Stimulated activated naive CD4-positive, alpha-beta T cell treated with Interleukin-2 at 50 U/mL for 16 hours (primary cell): Measurements from ENCODE around the gene NSUN2.

ENCODE experiments used
- DNase-seq: peaks from one replicate; lab custom pipeline; 2025; lab: John Stamatoyannopoulos, UW

NSUN2 gene

GRCh38 chr5:6604341-6604740, 28.5 kb downstream of the NSUN2 start:
- DNase-seq, result no peak

DNA sequence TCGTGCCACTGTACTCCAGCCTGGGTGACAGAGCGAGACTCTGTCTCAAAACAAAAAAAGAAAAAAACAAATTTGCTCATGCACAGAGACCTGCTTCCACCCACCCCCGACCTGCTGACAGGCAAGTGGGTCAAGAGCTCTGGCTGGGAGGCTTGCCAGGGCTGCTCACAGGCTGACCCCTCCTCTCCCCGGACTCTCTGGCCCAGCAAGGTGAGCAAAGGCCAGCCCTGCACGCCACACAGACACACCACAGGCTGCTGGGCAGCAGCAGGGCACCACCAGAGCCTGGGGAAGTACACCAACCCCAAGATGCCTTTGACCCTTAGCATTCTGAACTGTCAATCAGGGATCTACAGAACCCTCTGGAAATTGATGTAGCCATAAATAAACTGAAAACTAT, 29.2 kb downstream of the NSUN2 start:
- no peak for DNase-seq

DNA sequence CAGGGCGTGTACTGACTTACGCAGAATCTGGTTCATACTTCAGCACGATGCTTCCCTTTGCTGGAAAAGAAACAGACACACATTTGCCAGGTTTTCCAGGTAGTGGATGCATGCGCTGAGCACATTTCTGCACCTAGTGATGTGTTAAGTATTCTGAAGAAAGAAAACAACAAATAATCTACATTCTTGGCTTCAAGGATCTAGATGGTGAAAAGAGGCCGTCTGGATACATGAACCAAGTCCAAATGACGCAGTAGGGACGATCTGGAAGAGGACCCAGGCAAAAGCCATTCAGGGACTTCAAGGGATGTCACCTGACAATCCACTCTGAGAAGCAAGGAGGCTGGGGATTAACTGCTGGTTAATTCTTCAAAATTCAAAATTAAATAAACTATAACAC, 30.4 kb downstream of the NSUN2 start:
- DNase-seq, result no peak

- DNase-seq, result no peak
Measured at GRCh38 chr5:6601816-6602215, 31.0 kb downstream of the NSUN2 start.

DNA sequence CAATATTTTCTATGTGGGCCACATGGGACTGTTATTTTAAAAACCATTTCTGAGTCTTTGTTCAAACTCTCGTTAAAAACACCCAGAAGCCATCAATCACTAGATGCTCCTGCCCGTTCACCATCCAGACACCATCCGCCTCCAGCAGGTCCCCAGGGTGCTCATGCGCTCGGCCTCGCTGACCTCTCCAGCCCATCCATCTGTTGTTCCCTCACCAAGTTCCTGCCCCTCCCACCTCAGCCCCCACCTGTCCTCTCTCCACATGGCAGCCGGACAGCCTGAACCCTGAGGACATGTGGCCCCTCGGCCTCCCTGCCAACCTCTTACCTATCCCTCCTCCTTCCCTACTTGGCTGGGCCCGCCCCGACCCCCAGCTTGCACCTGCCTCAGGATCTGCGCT, 31.6 kb downstream of the NSUN2 start:
- DNase-seq, result no peak

- no peak for DNase-seq
Measured at GRCh38 chr5:6599739-6600138, 33.1 kb downstream of the NSUN2 start.

GRCh38 chr5:6598351-6598900, 34.4 kb downstream of the NSUN2 start:
- no peak for DNase-seq

GRCh38 chr5:6597557-6597956, 35.3 kb downstream of the NSUN2 start:
- no peak for DNase-seq

DNA sequence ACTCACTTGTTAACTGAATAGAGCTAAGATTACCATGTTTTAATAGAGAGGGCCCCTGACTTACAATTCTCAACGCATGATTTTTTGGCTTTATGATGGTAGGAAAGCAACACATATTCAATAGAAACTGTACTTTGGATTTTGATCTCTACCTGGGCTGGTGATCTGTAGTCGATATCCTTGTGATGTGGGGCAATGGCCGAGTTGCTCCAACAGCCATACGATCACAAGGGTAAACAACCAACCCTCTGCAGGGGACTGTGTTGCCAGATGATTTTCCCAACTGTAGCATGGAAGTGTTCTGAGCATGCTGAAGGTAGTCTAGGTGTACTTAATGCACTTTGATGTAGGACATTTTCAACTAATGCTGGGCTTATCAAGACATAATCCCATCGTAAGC, 36.5 kb downstream of the NSUN2 start:
- DNase-seq, result no peak

DNA sequence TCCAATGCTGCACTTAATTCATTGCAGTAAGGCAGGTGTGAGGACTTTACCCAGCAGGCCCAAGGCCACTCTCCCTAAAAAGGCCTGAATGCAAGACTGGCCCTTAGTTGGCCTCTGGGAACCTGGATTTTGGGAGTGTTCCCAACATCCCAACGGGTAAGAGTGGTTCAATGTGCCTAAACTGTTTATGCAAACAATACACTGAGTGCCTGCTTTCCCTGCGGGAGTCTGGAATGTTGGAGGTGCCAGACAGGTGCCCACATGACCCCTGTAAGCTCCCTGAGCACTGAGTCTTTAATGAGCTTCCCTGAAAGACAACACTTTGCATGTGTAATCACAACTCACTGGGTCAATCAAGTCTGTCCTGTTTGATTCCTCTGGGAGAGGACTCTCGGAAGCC, 37.4 kb downstream of the NSUN2 start:
- no peak for DNase-seq

- no peak for DNase-seq
Measured at GRCh38 chr5:6594066-6594465, 38.8 kb downstream of the NSUN2 start.

DNA sequence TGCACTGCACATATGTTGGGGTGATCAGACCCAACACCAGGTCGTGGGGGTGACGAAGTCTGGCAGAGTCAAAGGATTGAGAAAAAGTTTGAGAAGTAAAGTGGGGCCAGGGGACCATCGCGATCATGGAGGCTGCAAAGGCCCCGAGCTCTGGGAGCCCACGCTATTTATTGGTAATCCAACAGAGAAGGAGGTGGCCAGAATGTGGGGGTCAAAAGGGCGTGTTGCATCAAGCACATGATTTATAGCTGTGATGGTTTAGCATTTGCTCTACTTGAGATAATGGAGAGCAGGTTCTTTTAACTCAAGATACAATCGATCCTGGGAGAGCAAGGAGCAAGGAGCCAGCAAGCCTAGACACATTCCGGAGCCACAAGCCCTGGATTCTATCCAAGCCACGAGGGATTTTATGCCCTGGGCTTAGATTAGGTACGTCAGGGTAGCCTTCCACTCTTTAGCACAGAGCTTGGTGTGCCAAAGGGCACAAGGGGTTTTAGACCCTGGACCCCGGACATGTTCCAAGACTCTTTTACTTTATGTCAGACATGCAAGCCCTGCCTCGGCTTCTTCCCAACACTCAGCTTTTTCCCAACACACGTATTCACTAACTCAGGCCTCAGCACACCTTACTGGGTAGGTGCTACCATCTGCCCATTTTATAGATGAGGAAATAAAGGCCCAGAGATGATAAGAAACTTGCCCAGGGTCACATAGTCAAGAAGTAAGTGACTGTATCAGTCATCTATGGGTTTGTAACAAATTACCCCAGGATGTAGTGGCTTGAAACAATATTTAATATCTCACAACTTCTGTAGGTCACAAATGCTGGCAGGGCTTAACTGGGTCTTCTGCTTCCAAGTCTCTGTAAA, 39.5 kb downstream of the NSUN2 start:
- no peak for DNase-seq

- no peak for DNase-seq
Measured at GRCh38 chr5:6592601-6593000, 40.2 kb downstream of the NSUN2 start.

- no peak for DNase-seq
Measured at GRCh38 chr5:6591671-6592288, 41.1 kb downstream of the NSUN2 start.

DNA sequence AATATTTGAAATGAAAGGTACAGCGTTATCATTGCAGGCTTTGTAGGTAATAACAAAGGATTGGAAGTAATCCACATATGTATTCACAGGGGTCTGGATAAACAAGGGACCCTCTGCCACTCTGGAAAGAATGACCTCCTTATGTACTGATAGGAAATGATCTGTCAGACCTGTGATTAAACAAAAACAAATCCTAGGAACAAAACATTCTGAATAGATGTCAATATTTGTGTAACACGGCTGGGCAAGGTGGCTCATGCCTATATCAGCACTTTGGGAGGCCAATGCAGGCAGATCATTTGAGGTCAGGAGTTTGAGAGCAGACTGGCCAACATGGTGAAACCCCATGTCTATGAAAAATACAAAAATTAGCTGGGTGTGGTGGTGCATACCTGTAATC, 42.3 kb downstream of the NSUN2 start:
- no peak for DNase-seq

DNA sequence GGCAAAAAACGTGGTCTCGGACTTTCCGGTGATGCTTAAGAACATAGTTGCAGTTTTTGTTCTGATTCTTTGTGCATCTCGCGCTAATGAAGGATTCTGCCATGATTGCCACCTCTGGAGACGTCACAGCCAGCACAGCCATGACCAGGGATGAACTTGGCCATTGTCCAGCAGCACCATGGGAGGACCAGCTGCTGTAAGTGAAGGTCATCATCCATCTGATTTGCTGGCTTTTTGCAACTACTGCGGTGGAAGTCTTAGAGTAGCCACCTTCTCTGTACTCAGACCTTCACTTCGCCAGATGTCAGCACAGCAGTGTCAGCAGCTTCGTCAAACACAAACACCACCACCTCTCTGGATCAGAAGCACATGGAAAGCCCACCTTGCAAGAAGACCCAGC, 45.7 kb downstream of the NSUN2 start:
- no peak for DNase-seq

DNA sequence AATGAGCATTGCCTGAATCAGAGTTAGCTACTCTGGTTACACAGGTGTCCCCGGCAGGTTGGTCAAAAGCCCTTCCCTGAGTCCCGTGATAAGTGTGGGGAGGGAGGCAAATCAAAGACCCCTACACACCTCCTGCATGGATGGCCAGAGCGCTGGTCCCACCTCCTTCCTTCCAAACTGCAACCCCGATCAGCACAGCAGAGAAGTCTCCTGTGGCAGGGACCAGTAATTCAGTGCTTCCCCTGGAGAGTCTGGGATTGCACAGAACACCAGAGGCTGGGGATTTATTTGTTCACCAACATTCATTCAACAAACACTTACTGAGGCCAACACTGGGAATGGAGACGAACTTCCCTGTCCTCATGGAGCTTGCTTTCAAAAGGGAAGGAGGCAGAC, 46.2 kb downstream of the NSUN2 start:
- no peak for DNase-seq

GRCh38 chr5:6585939-6586646, 46.8 kb downstream of the NSUN2 start:
- DNase-seq, result no peak

- DNase-seq, result no peak
Measured at GRCh38 chr5:6585168-6585567, 47.7 kb downstream of the NSUN2 start.

- no peak for DNase-seq
Measured at GRCh38 chr5:6584727-6585126, 48.1 kb downstream of the NSUN2 start.

DNA sequence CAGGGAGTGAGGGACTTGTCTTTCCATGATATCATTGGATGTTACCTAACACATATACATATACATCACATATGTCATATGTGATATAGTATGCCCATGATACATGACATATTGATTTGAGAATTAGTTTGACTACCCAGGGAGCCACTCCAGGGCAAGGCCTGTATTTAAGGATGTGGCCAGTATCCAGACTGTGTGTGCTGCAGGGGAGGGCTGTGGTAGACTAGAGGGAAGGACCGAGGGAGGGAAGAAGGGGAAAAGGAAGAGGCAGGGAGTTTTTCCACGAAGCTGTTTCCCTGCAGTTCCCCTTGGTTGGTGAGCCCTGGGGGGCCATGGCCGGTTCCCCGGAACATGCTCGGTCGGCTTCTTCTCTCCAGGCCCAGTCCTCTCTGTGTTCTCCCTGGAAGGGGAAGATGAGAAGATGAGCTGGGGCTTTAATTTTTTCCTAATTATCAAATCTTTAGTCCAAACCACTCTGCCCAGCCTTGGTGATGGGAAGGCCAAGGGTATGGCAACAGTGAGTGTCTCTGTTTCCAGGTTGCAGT, 48.7 kb downstream of the NSUN2 start:
- DNase-seq, result no peak

DNA sequence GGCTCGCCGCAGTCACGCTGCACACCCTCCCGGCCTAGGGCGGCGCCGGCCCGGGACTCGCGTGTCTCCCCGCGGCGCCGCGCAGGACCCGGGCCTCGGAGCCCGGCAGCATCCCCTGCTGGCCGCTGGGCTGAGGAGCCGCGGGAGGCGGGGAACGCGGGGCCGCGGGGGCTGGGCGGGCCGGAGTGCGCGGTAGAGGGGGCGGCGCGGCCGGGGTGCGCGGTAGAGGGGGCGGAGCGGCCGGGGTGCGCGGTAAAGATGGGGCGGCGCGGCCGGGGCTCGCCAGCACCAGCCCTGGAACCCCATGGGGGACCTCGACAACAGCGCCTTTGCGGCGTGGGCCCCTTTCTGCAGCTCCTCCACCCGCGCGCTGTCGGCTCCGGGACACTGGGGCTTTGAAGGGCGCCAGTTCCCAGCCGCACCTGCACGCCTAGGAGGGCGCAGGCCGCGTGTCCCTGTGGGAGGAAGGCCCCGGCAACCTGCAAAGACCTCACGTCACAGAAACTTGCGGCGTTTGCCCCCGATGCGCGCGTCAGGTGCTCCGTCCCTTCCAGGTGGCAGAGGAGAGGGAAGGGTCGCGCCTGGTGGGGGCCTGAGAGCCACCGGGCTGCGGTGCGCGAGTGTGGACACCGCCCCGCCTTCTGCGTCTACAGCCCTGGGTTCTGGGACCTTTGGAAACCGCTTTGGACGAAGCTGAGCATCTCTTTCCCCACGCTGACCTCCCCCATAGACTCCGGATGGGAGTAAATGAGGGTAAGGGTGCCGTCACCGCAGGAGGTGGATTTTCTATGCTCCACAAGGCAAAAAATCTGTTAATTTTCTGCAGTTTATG, 49.6 kb downstream of the NSUN2 start:
- DNase-seq, result no peak
